Nephron (organoid): ENCODE results near the gene ARGLU1.
A peak's percentile ranks its signal among the peaks of the same experiment; 100 is the strongest.

Source experiments
- H3K27ac Mint-ChIP-seq, 3 experiments: 2 replicates each; pipeline ENCODE4 v1.8.0; 2020; ENCODE audit warnings: mixed read lengths in 3 of 3, mild to moderate bottlenecking in 2 of 3, moderate library complexity in 1 of 3
- H3K27me3 Mint-ChIP-seq: 2 replicates; pipeline ENCODE4 v1.8.0; 2021; ENCODE audit warnings: low read depth, mild to moderate bottlenecking, moderate library complexity, mixed read lengths
- H3K36me3 Mint-ChIP-seq: 2 replicates; pipeline ENCODE4 v1.8.0; 2020; ENCODE audit warnings: low read depth, mixed read lengths
- H3K4me1 Mint-ChIP-seq: 2 replicates; pipeline ENCODE4 v1.8.0; 2020; ENCODE audit warnings: mixed read lengths
- H3K4me3 Mint-ChIP-seq, 3 experiments: 2 replicates each; pipeline ENCODE4 v1.8.0; 2020; ENCODE audit warnings: mild to moderate bottlenecking in 3 of 3, mixed read lengths in 3 of 3, moderate library complexity in 2 of 3
- H3K9me3 Mint-ChIP-seq: 2 replicates; pipeline ENCODE4 v1.8.0; 2020; ENCODE audit warnings: mixed read lengths
- CTCF ChIP-seq, 3 experiments: fragments of 200-600 bp; sonication (generic); IDR thresholded peaks; one replicate each; pipeline ENCODE4 v1.5.0; 2021; ENCODE audit warnings: antibody characterized with exemption in 3 of 3; ENCODE audit not compliant: unreplicated experiment in 3 of 3

ARGLU1 gene

GRCh38 chr13:106567474-106568298 is at the start of gene ARGLU1:
ARGLU1 (minus strand) TSS chr13:106568137; CDS start chr13:106567919, 218 bp downstream.
- Mint-ChIP-seq H3K27ac (peak within 1 kb of the TSS; percentile 83 to 98 (median 98)), H3K4me1 (peaks cover 41% of the 10 kb centered on the region), H3K27me3 (no peaks in the 10 kb centered on the region), H3K9me3 (no peaks in the 10 kb centered on the region), H3K4me3 (peak within 1 kb of the TSS; percentile 98 to 99 (median 98)), H3K36me3 (peaks cover 3% of the 10 kb centered on the region)
- TF ChIP-seq CTCF (IDR thresholded peaks at IDR 0.05; ENCODE audit: unreplicated experiment in 3 of 3): no peak

DNA sequence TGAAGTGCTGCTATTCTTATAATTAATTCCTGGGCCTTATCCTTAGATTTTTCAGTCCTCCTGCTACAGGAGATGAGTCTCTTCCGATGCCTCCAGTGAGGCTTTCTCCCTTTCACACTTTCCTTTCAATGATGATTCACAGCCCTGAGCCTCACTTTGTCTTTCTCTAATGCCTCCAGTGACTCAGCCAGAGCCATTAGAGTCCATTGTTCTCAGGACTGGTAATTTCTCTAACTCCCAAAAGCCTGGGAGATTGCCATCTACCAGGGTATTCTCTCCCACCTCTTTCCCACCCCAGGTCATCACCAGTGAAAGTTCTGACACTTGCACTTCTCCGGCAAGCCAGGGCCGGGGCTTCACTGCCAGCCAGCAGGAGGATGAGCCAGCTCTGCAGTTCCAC is 49.6 kb upstream of the ARGLU1 start:
- H3K9me3 Mint-ChIP-seq: no peaks in the 10 kb centered on the region
- no peak overlapping the region for H3K27ac Mint-ChIP-seq
- H3K4me1 Mint-ChIP-seq: peaks cover 12% of the 10 kb centered on the region
- no peak overlapping the region for H3K4me3 Mint-ChIP-seq
- H3K36me3 Mint-ChIP-seq: no peaks in the 10 kb centered on the region
- no peaks in the 10 kb centered on the region for H3K27me3 Mint-ChIP-seq
- no peak for TF ChIP-seq CTCF (IDR thresholded peaks at IDR 0.05; ENCODE audit: unreplicated experiment in 3 of 3)

- Mint-ChIP-seq H3K36me3 (no peaks in the 10 kb centered on the region), H3K4me1 (peaks cover 18% of the 10 kb centered on the region), H3K9me3 (no peaks in the 10 kb centered on the region), H3K4me3 (no peak overlapping the region), H3K27me3 (no peaks in the 10 kb centered on the region), H3K27ac (peak overlapping the region in 1 of 3 experiments; percentile 28)
- TF ChIP-seq CTCF (IDR thresholded peaks at IDR 0.05; ENCODE audit: unreplicated experiment in 3 of 3): no peak
Measured at GRCh38 chr13:106616729-106617128, 48.8 kb upstream of the ARGLU1 start.

DNA sequence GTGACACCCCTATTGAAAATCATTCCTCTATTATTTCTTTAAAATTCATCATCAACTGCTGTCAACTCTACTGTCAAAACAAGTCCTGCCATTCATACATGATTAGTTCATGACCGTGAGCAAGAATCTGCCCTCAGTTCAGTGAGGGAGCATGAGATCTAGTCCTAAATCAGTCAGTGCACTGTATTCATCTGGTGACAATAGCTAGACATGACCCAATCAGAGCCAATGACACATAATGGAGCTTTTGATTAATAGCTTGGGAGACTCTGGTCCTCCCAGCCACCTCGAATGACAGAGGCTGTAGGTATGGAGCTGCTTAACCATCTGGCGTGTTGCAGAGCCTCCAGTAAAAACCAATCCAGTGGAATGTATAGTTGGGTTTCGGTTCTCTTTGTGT is 46.9 kb upstream of the ARGLU1 start:
- TF ChIP-seq CTCF (IDR thresholded peaks at IDR 0.05; ENCODE audit: unreplicated experiment in 3 of 3): no peak
- Mint-ChIP-seq H3K27me3 (no peaks in the 10 kb centered on the region), H3K27ac (no peak overlapping the region), H3K4me1 (peaks cover 18% of the 10 kb centered on the region), H3K9me3 (no peaks in the 10 kb centered on the region), H3K36me3 (no peaks in the 10 kb centered on the region), H3K4me3 (no peak overlapping the region)

DNA sequence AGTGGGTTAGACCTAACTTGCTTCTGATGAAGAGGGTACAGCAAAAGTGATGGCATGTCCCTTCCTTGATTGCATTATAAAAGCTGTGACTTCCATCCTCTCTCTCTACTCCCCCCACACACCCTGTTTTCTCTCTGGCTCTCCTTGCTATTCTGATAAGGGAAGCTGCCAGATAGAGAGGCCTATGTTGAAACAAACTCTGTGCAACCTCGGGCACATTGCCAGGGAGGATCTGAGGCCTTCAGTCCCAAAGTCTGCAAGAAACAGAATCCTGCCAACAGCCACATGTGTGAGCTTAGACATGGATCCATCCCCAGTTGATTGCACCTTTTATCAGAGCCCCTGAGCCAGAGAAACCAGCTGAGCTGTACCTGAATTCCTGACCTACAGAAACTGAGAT is 44.8 kb upstream of the ARGLU1 start:
- H3K4me3 Mint-ChIP-seq: no peak overlapping the region
- peaks cover 18% of the 10 kb centered on the region for H3K4me1 Mint-ChIP-seq
- peak overlapping the region in 2 of 3 experiments; percentile 56 to 87 for H3K27ac Mint-ChIP-seq
- H3K36me3 Mint-ChIP-seq: no peaks in the 10 kb centered on the region
- H3K27me3 Mint-ChIP-seq: no peaks in the 10 kb centered on the region
- H3K9me3 Mint-ChIP-seq: no peaks in the 10 kb centered on the region
- TF ChIP-seq CTCF (IDR thresholded peaks at IDR 0.05; ENCODE audit: unreplicated experiment in 3 of 3): no peak

GRCh38 chr13:106610486-106610885 is 42.5 kb upstream of the ARGLU1 start:
- no peak overlapping the region for H3K27ac Mint-ChIP-seq
- no peaks in the 10 kb centered on the region for H3K36me3 Mint-ChIP-seq
- no peaks in the 10 kb centered on the region for H3K27me3 Mint-ChIP-seq
- no peak overlapping the region for H3K4me3 Mint-ChIP-seq
- H3K9me3 Mint-ChIP-seq: no peaks in the 10 kb centered on the region
- no peak for TF ChIP-seq CTCF (IDR thresholded peaks at IDR 0.05; ENCODE audit: unreplicated experiment in 3 of 3)
- peaks cover 18% of the 10 kb centered on the region for H3K4me1 Mint-ChIP-seq
